GM19193 (cell line): ENCODE data around the gene LDLRAD3.

Source experiments
- POLR2A ChIP-seq: IDR thresholded peaks from 4 replicates; pipeline ENCODE4 v1.6.1; 2011; ENCODE audit not compliant: insufficient read depth, insufficient read length; ENCODE audit errors: extremely low read depth

Gene LDLRAD3

GRCh38 chr11:35990170-35990569 is 46.3 kb downstream of the LDLRAD3 start:
- no peak for TF ChIP-seq POLR2A

- TF ChIP-seq POLR2A: no peak
Observed at GRCh38 chr11:35990816-35991215, 47.0 kb downstream of the LDLRAD3 start.

- no peak for TF ChIP-seq POLR2A
Observed at GRCh38 chr11:35992548-35992947, 48.7 kb downstream of the LDLRAD3 start.

GRCh38 chr11:35994421-35994820 is 50.6 kb downstream of the LDLRAD3 start:
- no peak for TF ChIP-seq POLR2A

GRCh38 chr11:35995681-35996271 is 51.9 kb downstream of the LDLRAD3 start:
- TF ChIP-seq POLR2A: no peak

GRCh38 chr11:35997902-35998520 is 54.1 kb downstream of the LDLRAD3 start:
- TF ChIP-seq POLR2A: no peak

GRCh38 chr11:35998634-35999033 is 54.8 kb downstream of the LDLRAD3 start:
- no peak for TF ChIP-seq POLR2A

GRCh38 chr11:36000616-36001190 is 56.8 kb downstream of the LDLRAD3 start:
- no peak for TF ChIP-seq POLR2A

- TF ChIP-seq POLR2A: no peak
Observed at GRCh38 chr11:36002196-36002595, 58.3 kb downstream of the LDLRAD3 start.

GRCh38 chr11:36002796-36003195 is 58.9 kb downstream of the LDLRAD3 start:
- TF ChIP-seq POLR2A: no peak

- TF ChIP-seq POLR2A: no peak
Observed at GRCh38 chr11:36006556-36006955, 62.7 kb downstream of the LDLRAD3 start.

GRCh38 chr11:36007127-36007655 is 63.3 kb downstream of the LDLRAD3 start:
- TF ChIP-seq POLR2A: no peak

- no peak for TF ChIP-seq POLR2A
Observed at GRCh38 chr11:36008584-36008983, 64.7 kb downstream of the LDLRAD3 start.

- no peak for TF ChIP-seq POLR2A
Observed at GRCh38 chr11:36009473-36009872, 65.6 kb downstream of the LDLRAD3 start.

- TF ChIP-seq POLR2A: no peak
Observed at GRCh38 chr11:36010010-36010740, 66.3 kb downstream of the LDLRAD3 start.

- TF ChIP-seq POLR2A: no peak
Observed at GRCh38 chr11:36011574-36011973, 67.7 kb downstream of the LDLRAD3 start.

GRCh38 chr11:36012455-36012854 is 68.6 kb downstream of the LDLRAD3 start:
- TF ChIP-seq POLR2A: no peak
